Uterus (tissue), 4 donors: Measurements from ENCODE around the gene SLC12A5. TPM values are rescaled to one million over a fixed set of nuclear protein-coding genes. Genes with fewer than 3 reads are reported as not detected.

Experiments used
- DNase-seq, 2 donors: peaks; one replicate each; pipeline ENCODE4 v3.0.0-alpha.2; 2019 to 2020
- H3K27ac ChIP-seq, 2 donors: fragments of 200-600 bp; sonication (generic); 1 replicate in 1 of 2; 2 replicates in 1 of 2; pipeline ENCODE4 v1.5.1; 2016 to 2018
- H3K27me3 ChIP-seq, 2 donors: fragments of 200-600 bp; sonication (generic); one replicate each; pipeline ENCODE4 v1.5.1; 2018 to 2019; ENCODE audit warnings: control low read depth in 1 of 2
- H3K36me3 ChIP-seq, 2 donors: fragments of 200-600 bp; sonication (generic); one replicate each; pipeline ENCODE4 v1.5.1; 2019; ENCODE audit warnings: control low read depth in 1 of 2
- H3K4me1 ChIP-seq, 2 donors: fragments of 200-600 bp; sonication (generic); one replicate each; pipeline ENCODE4 v1.5.1; 2018 to 2019; ENCODE audit warnings: control low read depth in 1 of 2
- H3K4me3 ChIP-seq, 2 donors: fragments of 200-600 bp; sonication (generic); 1 replicate in 1 of 2; 2 replicates in 1 of 2; pipeline ENCODE4 v1.5.1; 2018 to 2019; ENCODE audit warnings: mild to moderate bottlenecking in 1 of 2
- H3K9me3 ChIP-seq, 2 donors: fragments of 200-600 bp; sonication (generic); one replicate each; pipeline ENCODE4 v1.5.1; 2019; ENCODE audit warnings: control low read depth in 1 of 2
- POLR2A ChIP-seq, 2 donors: fragments of 450-650 bp; IDR thresholded peaks; one replicate each; pipeline ENCODE4 v1.6.1; 2016; ENCODE audit warnings: antibody characterized with exemption in 2 of 2, mild to moderate bottlenecking in 1 of 2, moderate library complexity in 1 of 2
- intact Hi-C: fragments of 100-400 bp; cut with DNase I; formaldehyde crosslinking; loops from one replicate; pipeline ENCODE4 v1.15.1; 2023; ENCODE audit warnings: low total_unique reads
- total RNA-seq, 4 donors: library from RNA; depleted of rRNA in 3 of 4; stranded (reverse); fragments of >200 nt in 3 of 4; gene quantifications; one replicate each; pipeline versions ENCODE4 v1.1.0 to v1.2.4, GENCODE V29; 2014 to 2023
- TF ChIP-seq, protein P1 (sequence below), 4 experiments: fragments of 200-600 bp in 2 of 4; fragments of 450-650 bp in 2 of 4; sonication (generic) in 2 of 4; IDR thresholded peaks; one replicate each; pipeline ENCODE4 v1.5.1; 2016 to 2019; ENCODE audit warnings: antibody characterized with exemption in 4 of 4, mild to moderate bottlenecking in 2 of 4, moderate library complexity in 1 of 4
- donor health status: DM: yes; HTN: yes; CAD: no.

The SLC12A5 gene
- total RNA-seq, 4 donors from 2014 or later, result 0.35 TPM; not detected in 3

DNA sequence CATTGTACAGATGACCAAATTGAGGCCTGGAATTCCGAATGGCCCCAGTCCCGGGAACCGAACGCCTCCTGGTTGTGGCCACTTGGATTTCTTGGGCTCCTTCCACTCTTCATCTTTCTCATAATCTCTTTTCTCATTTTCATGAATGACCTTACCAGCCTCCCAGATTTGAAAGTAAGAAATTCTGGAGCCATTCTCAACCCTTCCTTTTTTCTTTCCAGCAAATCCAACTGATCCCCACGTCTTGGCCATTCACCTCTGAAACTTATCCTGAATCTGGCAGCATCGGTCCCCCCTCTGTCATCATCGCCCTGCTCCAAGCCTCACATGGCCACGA lies 5.9 kb upstream of the SLC12A5 start:
- TF ChIP-seq, protein P1, sequence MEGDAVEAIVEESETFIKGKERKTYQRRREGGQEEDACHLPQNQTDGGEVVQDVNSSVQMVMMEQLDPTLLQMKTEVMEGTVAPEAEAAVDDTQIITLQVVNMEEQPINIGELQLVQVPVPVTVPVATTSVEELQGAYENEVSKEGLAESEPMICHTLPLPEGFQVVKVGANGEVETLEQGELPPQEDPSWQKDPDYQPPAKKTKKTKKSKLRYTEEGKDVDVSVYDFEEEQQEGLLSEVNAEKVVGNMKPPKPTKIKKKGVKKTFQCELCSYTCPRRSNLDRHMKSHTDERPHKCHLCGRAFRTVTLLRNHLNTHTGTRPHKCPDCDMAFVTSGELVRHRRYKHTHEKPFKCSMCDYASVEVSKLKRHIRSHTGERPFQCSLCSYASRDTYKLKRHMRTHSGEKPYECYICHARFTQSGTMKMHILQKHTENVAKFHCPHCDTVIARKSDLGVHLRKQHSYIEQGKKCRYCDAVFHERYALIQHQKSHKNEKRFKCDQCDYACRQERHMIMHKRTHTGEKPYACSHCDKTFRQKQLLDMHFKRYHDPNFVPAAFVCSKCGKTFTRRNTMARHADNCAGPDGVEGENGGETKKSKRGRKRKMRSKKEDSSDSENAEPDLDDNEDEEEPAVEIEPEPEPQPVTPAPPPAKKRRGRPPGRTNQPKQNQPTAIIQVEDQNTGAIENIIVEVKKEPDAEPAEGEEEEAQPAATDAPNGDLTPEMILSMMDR (IDR thresholded peaks at IDR 0.05), result no peak
- no peak for TF ChIP-seq POLR2A (IDR thresholded peaks at IDR 0.05)
- Histone ChIP-seq H3K4me3 (no peak overlapping the region), H3K27me3 (peaks cover 15 to 29% of the 10 kb centered on the region in 2 donors), H3K9me3 (no peaks in the 10 kb centered on the region), H3K4me1 (no peaks in the 10 kb centered on the region), H3K27ac (no peak overlapping the region), H3K36me3 (no peaks in the 10 kb centered on the region)
- intact Hi-C loops, result no loop called here
- no peak for DNase-seq

- no peak for TF ChIP-seq POLR2A (IDR thresholded peaks at IDR 0.05)
- TF ChIP-seq, protein P1 (IDR thresholded peaks at IDR 0.05), result no peak
- H3K27me3 ChIP-seq, result peaks cover 17 to 35% of the 10 kb centered on the region in 2 donors
- no peaks in the 10 kb centered on the region for H3K36me3 ChIP-seq
- DNase-seq, result no peak
- H3K4me1 ChIP-seq, result no peaks in the 10 kb centered on the region
- no peaks in the 10 kb centered on the region for H3K9me3 ChIP-seq
- H3K27ac ChIP-seq, result no peak overlapping the region
- intact Hi-C loops, result no loop called here
- no peak overlapping the region for H3K4me3 ChIP-seq
These were observed 5.0 kb upstream of the SLC12A5 start for GRCh38 chr20:46023999-46024398.

- intact Hi-C loops, result no loop called here
- no peaks in the 10 kb centered on the region for H3K9me3 ChIP-seq
- DNase-seq, result no peak
- TF ChIP-seq, protein P1 (IDR thresholded peaks at IDR 0.05), result no peak
- TF ChIP-seq POLR2A (IDR thresholded peaks at IDR 0.05), result no peak
- no peak overlapping the region for H3K27ac ChIP-seq
- H3K36me3 ChIP-seq, result no peaks in the 10 kb centered on the region
- no peaks in the 10 kb centered on the region for H3K4me1 ChIP-seq
- peaks cover 21 to 44% of the 10 kb centered on the region in 2 donors for H3K27me3 ChIP-seq
- no peak overlapping the region for H3K4me3 ChIP-seq
These were observed 3.6 kb upstream of the SLC12A5 start for GRCh38 chr20:46025376-46025783.

- DNase-seq, result no peak
- peaks cover 13 to 27% of the 10 kb centered on the region in 2 donors for H3K27me3 ChIP-seq
- H3K4me3 ChIP-seq, result no peak overlapping the region
- intact Hi-C loops, result no loop called here
- H3K27ac ChIP-seq, result no peak overlapping the region
- peaks cover 0 to 6% of the 10 kb centered on the region in 2 donors for H3K4me1 ChIP-seq
- TF ChIP-seq POLR2A (IDR thresholded peaks at IDR 0.05), result no peak
- TF ChIP-seq, protein P1 (IDR thresholded peaks at IDR 0.05), result no peak
- H3K36me3 ChIP-seq, result no peaks in the 10 kb centered on the region
- no peaks in the 10 kb centered on the region for H3K9me3 ChIP-seq
These were observed 1.7 kb upstream of the SLC12A5 start for GRCh38 chr20:46027245-46027853.

DNA sequence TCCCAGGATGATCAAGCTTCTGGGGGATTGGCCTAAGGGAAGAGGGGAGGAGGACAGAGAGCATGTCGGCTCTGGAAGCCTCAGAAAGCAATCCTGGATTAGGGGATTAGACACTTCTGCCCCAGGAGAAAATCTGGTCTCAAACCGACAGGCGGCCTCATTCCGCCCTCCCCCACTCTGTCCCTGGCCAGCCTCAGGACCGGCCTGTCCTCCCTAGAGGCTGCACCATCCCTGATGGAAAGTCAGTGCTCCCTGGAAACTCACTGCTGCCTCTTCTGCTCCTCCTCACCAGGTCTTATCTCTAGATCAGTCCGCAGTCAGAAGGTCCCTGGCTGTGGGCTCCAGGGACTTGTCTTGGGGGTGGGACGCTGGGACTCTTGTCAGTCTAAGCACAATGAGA lies 905 bp upstream of the SLC12A5 start:
- H3K9me3 ChIP-seq, result no peaks in the 10 kb centered on the region
- no peak for DNase-seq
- no peaks in the 10 kb centered on the region for H3K36me3 ChIP-seq
- H3K27me3 ChIP-seq, result peaks cover 13 to 27% of the 10 kb centered on the region in 2 donors
- no peak overlapping the region for H3K27ac ChIP-seq
- H3K4me1 ChIP-seq, result peaks cover 0 to 6% of the 10 kb centered on the region in 2 donors
- intact Hi-C loops, result no loop called here
- TF ChIP-seq, protein P1 (IDR thresholded peaks at IDR 0.05), result no peak
- TF ChIP-seq POLR2A (IDR thresholded peaks at IDR 0.05), result no peak
- H3K4me3 ChIP-seq, result no peak overlapping the region
